ENCODE measurements around the gene BAZ1B.

- TF ChIP-seq CTCF (IDR thresholded peaks at IDR 0.05) (no peak), POLR2AphosphoS5 (IDR thresholded peaks at IDR 0.05) (no peak)
Measured at GRCh38 chr7:73461782-73462285, 60.3 kb downstream of the BAZ1B start.

Measured in breast epithelium (tissue), 3 donors.